NOMO-1 treated with DMSO at 0.1 percent for 48 hours (cell line): ENCODE measurements around the gene UGGT2.
"Not testable (repeated sequence)": the region's sequence is repeated elsewhere in the genome, so short reads cannot be mapped to it uniquely, and the experiment has no call there.

Source experiments
- DNase-seq: peaks from one replicate; lab custom pipeline; 2025; ENCODE audit not compliant: unreplicated experiment; lab: John Stamatoyannopoulos, UW

UGGT2 gene

GRCh38 chr13:96051946-96052345 is 1.3 kb downstream of the UGGT2 start:
- DNase-seq, result not testable (repeated sequence)

GRCh38 chr13:96051491-96051890 is 1.7 kb downstream of the UGGT2 start:
- DNase-seq, result not testable (repeated sequence)

DNA sequence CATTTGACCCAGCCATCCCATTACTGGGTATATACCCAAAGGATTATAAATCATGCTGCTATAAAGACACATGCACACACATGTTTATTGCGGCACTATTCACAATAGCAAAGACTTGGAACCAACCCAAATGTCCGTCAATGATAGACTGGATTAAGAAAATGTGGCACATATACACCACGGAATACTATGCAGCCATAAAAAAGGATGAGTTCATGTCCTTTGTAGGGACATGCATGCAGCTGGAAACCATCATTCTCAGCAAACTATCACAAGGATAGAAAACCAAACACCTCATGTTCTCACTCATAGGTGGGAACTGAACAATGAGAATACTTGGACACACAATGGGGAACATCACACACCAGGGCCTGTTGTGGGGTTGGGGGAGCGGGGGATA is 2.2 kb downstream of the UGGT2 start:
- DNase-seq, result not testable (repeated sequence)

DNA sequence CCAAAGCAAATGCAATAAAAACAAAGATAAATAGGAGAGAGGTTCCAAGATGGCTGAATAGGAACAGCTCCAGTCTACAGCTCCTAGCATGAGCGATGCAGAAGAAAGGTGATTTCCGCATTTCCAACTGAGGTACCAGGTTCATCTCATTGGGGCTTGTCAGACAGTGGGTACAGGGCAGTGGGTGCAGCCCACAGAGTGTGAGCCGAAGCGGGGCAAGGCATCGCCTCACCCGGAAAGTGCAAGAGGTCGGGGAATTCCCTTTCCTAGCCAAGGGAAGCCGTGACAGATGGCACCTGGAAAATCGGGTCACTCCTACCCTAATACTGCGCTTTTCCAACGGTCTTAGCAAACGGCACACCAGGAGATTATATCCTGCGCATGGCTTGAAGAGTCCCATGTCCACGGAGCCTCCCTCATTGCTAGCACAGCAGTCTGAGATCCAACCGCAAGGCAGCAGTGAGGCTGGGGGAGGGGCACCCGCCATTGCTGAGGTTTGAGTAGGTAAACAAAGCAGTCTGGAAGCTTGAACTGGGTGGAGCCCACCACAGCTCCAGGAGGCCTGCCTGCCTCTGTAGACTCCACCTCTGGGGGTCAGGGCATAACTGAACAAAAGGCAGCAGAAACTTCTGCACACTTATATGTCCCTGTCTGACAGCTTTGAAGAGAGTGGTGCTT is 6.6 kb downstream of the UGGT2 start:
- not testable (repeated sequence) for DNase-seq

GRCh38 chr13:96044238-96044637 is 9.0 kb downstream of the UGGT2 start:
- DNase-seq, result no peak

- DNase-seq, result no peak
Observed at GRCh38 chr13:96041326-96042110, 11.7 kb downstream of the UGGT2 start.

DNA sequence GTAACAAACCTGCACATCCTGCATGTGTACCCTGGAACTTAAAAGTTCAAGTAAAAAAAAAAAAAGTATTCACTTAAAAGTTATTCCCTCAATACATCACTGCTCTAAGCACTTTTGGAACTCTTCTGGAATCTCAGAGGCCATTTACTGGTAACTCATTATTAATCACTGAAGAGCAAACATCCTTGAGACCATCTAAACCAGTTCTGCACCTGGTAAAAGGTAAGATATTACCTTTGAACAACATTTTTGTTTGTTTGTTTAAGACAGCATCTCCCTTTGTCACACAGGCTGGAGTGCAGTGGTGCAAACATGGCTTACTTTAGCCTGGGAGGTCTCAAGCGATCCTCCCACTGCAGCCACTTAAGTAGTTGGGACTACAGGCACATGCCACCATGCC is 16.7 kb downstream of the UGGT2 start:
- DNase-seq, result no peak

DNA sequence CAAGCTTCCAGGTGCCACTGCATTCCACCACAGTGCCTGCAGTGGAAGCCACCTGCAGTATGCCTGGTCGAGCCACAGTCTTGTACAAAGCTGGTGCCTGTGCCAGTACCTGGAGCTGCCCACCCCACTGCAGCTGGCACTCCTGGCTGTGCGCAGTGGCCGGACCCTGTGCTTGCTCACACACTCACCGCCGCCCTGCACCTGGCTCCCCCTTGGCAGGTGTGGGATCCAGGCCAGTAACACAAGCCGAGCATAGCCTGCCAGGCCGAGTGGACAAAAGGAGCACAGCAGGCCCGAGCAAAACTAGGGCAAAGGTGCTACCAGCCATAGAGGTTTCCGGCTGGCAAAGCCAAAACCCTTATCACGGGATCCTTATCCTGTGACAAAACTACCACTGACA is 18.5 kb downstream of the UGGT2 start:
- DNase-seq, result no peak

DNA sequence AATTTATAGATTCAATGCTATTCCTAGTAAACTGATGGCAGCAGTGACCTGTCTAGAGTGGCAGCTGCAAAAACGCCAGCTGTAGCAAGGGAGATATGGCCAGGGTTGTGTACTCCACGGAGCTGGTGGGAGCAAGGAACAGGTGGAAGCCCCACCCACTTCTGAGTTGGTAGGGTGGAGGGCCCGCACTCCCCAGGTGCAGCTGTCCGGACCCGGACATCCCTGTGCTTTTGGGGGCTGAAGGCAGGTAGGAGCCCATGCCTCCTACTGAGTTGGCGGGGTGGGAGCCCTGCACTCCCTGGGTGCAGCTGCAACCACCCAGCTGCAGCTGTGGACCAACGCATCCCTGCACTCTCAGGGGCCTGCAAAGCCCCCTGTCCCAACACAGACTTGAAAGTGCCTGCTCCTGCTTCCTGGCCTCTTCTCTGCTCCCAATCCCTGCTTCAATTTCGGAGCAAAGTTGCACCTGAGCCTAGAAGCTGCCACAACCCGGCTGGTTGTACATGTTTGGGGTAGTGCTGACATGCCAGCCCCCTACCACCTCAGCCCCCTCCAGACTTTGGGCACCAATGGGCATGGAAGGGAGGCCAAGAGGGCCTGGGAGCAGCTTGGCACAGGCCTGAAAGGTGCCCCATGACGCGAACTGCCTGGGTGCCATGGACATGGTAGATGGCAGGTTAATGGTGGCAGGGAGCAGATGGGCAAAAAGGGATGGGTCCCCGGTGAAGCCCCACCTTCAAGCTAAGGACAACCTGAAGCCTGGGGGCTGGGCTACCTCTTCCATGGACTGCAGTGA is 19.8 kb downstream of the UGGT2 start:
- no peak for DNase-seq

- no peak for DNase-seq
Observed at GRCh38 chr13:96032717-96033116, 20.5 kb downstream of the UGGT2 start.

- DNase-seq, result no peak
Observed at GRCh38 chr13:96029002-96029401, 24.2 kb downstream of the UGGT2 start.

DNA sequence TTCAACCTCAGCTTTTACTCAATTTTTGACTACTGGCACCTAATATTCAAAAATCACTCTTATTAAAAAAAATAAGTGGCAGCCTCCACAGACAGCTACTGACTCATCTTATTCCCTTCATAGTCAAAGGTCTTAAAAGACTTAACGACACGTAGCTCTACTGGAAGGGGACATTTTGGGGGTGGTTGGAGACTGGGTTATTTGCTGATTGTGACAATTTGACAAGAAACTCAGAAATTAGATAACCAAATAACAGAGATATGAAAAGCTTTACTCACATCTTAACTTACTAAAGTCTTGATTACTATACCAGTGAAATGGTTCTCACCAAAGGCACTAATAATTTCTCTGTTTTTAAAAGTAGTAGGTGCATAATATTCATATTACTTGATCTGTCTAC is 25.7 kb downstream of the UGGT2 start:
- DNase-seq, result no peak

- DNase-seq, result no peak
Observed at GRCh38 chr13:96025283-96025682, 27.9 kb downstream of the UGGT2 start.

DNA sequence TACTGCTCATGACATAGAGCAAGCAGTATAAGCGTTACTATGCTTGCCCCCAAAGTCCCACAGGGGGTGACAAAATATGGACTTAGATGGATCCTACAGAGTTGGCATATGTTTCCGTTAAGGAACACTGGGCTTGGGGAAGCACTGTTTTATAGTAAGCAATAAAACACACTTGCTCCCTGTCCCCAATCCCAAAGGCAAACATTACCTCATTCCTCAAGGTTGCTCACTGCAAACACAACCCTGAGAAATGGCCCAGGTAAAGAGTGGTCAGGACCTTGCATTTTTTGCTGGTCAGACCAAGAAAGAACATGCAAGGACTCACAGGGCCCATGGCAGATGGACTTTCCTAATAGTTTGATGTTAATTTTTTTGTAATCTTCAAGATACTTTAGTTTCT is 32.3 kb downstream of the UGGT2 start:
- DNase-seq, result no peak

- peak; percentile 40 for DNase-seq
Observed at GRCh38 chr13:96020155-96020575, 33.0 kb downstream of the UGGT2 start.

- no peak for DNase-seq
Observed at GRCh38 chr13:96018135-96018534, 35.1 kb downstream of the UGGT2 start.

- DNase-seq, result no peak
Observed at GRCh38 chr13:96011291-96011872, 41.8 kb downstream of the UGGT2 start.

DNA sequence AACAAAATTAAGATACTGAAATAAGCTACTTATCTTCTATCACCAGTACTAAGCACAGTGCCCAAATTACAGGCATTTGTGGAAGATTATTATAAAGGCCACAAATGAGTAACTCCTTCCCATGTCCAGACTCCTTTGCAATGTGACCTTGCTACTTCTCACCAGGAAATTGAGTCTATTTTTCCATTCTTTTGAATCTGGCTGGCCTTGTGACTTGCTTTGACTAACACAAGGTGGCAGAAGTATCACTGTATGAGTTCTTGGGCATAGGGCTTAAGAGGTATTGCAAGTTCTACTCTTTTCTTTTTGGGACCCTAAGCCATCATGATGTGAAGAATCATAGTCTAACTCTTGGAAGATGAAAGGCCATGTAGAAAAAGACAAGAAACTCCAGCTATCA is 49.9 kb downstream of the UGGT2 start:
- DNase-seq, result no peak

- no peak for DNase-seq
Observed at GRCh38 chr13:96002322-96003131, 50.7 kb downstream of the UGGT2 start.

GRCh38 chr13:96000069-96000468 is 53.1 kb downstream of the UGGT2 start:
- DNase-seq, result no peak

DNA sequence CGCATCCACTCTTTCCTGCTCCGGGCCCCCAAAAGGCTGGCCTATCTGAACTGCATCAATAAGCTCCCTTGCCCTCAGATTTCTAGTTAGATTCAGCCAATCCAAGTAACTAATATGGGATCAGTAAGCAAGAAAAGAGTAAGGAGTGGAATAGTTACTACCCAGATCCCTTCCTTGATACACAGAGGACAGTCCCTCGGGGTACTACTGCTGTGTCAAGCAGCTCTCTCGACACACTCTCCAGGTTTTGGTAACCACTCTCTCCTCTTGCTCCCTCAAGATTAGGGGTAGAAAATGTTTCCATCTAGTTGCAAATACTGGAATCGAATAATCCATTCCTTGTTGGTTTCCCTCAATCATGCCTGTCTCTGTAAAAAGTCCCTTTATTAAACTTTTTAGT is 65.4 kb downstream of the UGGT2 start:
- no peak for DNase-seq
